ENCODE results near the gene VEGFA. TPM values are rescaled to one million over a fixed set of nuclear protein-coding genes. Genes with fewer than 3 reads are reported as not detected.
A peak's percentile ranks its signal among the peaks of the same experiment; 100 is the strongest.

The VEGFA gene
- total RNA-seq, 1 donor from 2014 or later: 137 TPM

DNA sequence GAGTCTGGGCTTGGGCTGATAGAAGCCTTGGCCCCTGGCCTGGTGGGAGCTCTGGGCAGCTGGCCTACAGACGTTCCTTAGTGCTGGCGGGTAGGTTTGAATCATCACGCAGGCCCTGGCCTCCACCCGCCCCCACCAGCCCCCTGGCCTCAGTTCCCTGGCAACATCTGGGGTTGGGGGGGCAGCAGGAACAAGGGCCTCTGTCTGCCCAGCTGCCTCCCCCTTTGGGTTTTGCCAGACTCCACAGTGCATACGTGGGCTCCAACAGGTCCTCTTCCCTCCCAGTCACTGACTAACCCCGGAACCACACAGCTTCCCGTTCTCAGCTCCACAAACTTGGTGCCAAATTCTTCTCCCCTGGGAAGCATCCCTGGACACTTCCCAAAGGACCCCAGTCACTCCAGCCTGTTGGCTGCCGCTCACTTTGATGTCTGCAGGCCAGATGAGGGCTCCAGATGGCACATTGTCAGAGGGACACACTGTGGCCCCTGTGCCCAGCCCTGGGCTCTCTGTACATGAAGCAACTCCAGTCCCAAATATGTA lies 957 bp upstream of the VEGFA start:
- Mint-ChIP-seq H3K9me3 (ENCODE audit: low read depth) (no peaks in the 10 kb centered on the region), H3K27ac (ENCODE audit: unreplicated experiment) (peak overlapping the region; percentile 91), H3K4me3 (ENCODE audit: unreplicated experiment) (peak overlapping the region; percentile 91), H3K27me3 (ENCODE audit: low read depth) (peaks cover 4% of the 10 kb centered on the region), H3K4me1 (ENCODE audit: low read depth) (peaks cover 24% of the 10 kb centered on the region), H3K36me3 (ENCODE audit: low read depth) (peaks cover 3% of the 10 kb centered on the region)
- TF ChIP-seq, protein P1, sequence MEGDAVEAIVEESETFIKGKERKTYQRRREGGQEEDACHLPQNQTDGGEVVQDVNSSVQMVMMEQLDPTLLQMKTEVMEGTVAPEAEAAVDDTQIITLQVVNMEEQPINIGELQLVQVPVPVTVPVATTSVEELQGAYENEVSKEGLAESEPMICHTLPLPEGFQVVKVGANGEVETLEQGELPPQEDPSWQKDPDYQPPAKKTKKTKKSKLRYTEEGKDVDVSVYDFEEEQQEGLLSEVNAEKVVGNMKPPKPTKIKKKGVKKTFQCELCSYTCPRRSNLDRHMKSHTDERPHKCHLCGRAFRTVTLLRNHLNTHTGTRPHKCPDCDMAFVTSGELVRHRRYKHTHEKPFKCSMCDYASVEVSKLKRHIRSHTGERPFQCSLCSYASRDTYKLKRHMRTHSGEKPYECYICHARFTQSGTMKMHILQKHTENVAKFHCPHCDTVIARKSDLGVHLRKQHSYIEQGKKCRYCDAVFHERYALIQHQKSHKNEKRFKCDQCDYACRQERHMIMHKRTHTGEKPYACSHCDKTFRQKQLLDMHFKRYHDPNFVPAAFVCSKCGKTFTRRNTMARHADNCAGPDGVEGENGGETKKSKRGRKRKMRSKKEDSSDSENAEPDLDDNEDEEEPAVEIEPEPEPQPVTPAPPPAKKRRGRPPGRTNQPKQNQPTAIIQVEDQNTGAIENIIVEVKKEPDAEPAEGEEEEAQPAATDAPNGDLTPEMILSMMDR (IDR thresholded peaks at IDR 0.05): no peak
- DNase-seq (ENCODE audit: low spot score): no peak

DNA sequence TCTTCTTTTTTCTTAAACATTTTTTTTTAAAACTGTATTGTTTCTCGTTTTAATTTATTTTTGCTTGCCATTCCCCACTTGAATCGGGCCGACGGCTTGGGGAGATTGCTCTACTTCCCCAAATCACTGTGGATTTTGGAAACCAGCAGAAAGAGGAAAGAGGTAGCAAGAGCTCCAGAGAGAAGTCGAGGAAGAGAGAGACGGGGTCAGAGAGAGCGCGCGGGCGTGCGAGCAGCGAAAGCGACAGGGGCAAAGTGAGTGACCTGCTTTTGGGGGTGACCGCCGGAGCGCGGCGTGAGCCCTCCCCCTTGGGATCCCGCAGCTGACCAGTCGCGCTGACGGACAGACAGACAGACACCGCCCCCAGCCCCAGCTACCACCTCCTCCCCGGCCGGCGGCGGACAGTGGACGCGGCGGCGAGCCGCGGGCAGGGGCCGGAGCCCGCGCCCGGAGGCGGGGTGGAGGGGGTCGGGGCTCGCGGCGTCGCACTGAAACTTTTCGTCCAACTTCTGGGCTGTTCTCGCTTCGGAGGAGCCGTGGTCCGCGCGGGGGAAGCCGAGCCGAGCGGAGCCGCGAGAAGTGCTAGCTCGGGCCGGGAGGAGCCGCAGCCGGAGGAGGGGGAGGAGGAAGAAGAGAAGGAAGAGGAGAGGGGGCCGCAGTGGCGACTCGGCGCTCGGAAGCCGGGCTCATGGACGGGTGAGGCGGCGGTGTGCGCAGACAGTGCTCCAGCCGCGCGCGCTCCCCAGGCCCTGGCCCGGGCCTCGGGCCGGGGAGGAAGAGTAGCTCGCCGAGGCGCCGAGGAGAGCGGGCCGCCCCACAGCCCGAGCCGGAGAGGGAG lies 580 bp downstream of the VEGFA start:
- TF ChIP-seq, protein P1 (IDR thresholded peaks at IDR 0.05): no peak
- H3K4me3 Mint-ChIP-seq (ENCODE audit: unreplicated experiment): peak overlapping the region; percentile 91
- no peaks in the 10 kb centered on the region for H3K27me3 Mint-ChIP-seq (ENCODE audit: low read depth)
- no peak for DNase-seq (ENCODE audit: low spot score)
- peaks cover 3% of the 10 kb centered on the region for H3K36me3 Mint-ChIP-seq (ENCODE audit: low read depth)
- peaks cover 39% of the 10 kb centered on the region for H3K4me1 Mint-ChIP-seq (ENCODE audit: low read depth)
- H3K27ac Mint-ChIP-seq (ENCODE audit: unreplicated experiment): peak overlapping the region; percentile 92
- H3K9me3 Mint-ChIP-seq (ENCODE audit: low read depth): no peaks in the 10 kb centered on the region

DNA sequence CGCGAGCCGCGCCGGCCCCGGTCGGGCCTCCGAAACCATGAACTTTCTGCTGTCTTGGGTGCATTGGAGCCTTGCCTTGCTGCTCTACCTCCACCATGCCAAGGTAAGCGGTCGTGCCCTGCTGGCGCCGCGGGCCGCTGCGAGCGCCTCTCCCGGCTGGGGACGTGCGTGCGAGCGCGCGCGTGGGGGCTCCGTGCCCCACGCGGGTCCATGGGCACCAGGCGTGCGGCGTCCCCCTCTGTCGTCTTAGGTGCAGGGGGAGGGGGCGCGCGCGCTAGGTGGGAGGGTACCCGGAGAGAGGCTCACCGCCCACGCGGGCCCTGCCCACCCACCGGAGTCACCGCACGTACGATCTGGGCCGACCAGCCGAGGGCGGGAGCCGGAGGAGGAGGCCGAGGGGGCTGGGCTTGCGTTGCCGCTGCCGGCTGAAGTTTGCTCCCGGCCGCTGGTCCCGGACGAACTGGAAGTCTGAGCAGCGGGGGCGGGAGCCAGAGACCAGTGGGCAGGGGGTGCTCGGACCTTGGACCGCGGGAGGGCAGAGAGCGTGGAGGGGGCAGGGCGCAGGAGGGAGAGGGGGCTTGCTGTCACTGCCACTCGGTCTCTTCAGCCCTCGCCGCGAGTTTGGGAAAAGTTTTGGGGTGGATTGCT lies 1.3 kb downstream of the VEGFA start:
- Mint-ChIP-seq H3K4me1 (ENCODE audit: low read depth) (peaks cover 42% of the 10 kb centered on the region), H3K36me3 (ENCODE audit: low read depth) (peaks cover 3% of the 10 kb centered on the region), H3K27ac (ENCODE audit: unreplicated experiment) (peak overlapping the region; percentile 61), H3K9me3 (ENCODE audit: low read depth) (no peaks in the 10 kb centered on the region), H3K27me3 (ENCODE audit: low read depth) (no peaks in the 10 kb centered on the region), H3K4me3 (ENCODE audit: unreplicated experiment) (peak overlapping the region; percentile 91)
- DNase-seq (ENCODE audit: low spot score): no peak
- TF ChIP-seq, protein P1 (IDR thresholded peaks at IDR 0.05): peak; percentile 23

DNA sequence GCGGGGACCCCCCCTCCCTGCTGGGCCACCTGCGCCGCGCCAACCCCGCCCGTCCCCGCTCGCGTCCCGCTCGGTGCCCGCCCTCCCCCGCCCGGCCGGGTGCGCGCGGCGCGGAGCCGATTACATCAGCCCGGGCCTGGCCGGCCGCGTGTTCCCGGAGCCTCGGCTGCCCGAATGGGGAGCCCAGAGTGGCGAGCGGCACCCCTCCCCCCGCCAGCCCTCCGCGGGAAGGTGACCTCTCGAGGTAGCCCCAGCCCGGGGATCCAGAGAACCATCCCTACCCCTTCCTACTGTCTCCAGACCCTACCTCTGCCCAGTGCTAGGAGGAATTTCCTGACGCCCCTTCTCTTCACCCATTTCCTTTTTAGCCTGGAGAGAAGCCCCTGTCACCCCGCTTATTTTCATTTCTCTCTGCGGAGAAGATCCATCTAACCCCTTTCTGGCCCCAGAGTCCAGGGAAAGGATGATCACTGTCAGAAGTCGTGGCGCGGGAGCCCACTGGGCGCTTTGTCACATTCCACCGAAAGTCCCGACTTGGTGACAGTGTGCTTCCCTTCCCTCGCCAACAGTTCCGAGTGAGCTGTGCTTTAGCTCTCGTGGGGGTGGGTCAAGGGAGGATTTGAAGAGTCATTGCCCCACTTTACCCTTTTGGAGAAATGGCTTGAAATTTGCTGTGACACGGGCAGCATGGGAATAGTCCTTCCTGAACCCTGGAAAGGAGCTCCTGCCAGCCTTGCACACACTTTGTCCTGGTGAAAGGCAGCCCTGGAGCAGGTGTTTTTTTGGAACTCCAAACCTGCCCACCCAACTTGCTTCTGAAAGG lies 2.1 kb downstream of the VEGFA start:
- no peak for DNase-seq (ENCODE audit: low spot score)
- peaks cover 6% of the 10 kb centered on the region for H3K36me3 Mint-ChIP-seq (ENCODE audit: low read depth)
- H3K4me1 Mint-ChIP-seq (ENCODE audit: low read depth): peaks cover 49% of the 10 kb centered on the region
- no peaks in the 10 kb centered on the region for H3K27me3 Mint-ChIP-seq (ENCODE audit: low read depth)
- H3K4me3 Mint-ChIP-seq (ENCODE audit: unreplicated experiment): peak overlapping the region; percentile 98
- TF ChIP-seq, protein P1 (IDR thresholded peaks at IDR 0.05): no peak
- H3K27ac Mint-ChIP-seq (ENCODE audit: unreplicated experiment): peak overlapping the region; percentile 99
- no peaks in the 10 kb centered on the region for H3K9me3 Mint-ChIP-seq (ENCODE audit: low read depth)

DNA sequence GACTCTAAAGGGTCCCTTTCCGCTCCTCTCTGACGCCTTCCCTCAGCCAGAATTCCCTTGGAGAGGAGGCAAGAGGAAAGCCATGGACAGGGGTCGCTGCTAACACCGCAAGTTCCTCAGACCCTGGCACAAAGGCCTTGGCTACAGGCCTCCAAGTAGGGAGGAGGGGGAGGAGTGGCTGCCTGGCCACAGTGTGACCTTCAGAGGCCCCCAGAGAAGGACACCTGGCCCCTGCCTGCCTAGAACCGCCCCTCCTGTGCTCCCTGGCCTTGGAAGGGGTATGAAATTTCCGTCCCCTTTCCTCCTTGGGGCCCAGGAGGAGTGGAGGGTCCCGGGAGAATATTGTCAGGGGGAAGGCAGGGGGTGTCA lies 2.7 kb downstream of the VEGFA start:
- H3K27ac Mint-ChIP-seq (ENCODE audit: unreplicated experiment): peak overlapping the region; percentile 99
- peaks cover 8% of the 10 kb centered on the region for H3K36me3 Mint-ChIP-seq (ENCODE audit: low read depth)
- peak overlapping the region; percentile 98 for H3K4me3 Mint-ChIP-seq (ENCODE audit: unreplicated experiment)
- no peak for DNase-seq (ENCODE audit: low spot score)
- no peaks in the 10 kb centered on the region for H3K27me3 Mint-ChIP-seq (ENCODE audit: low read depth)
- no peaks in the 10 kb centered on the region for H3K9me3 Mint-ChIP-seq (ENCODE audit: low read depth)
- TF ChIP-seq, protein P1 (IDR thresholded peaks at IDR 0.05): no peak
- H3K4me1 Mint-ChIP-seq (ENCODE audit: low read depth): peaks cover 53% of the 10 kb centered on the region

Data from chondrocyte (in vitro differentiated cells).